ENCODE results near the gene CEP164. TPM values are rescaled to one million over a fixed set of nuclear protein-coding genes. Genes with fewer than 3 reads are reported as not detected.

Gene CEP164
- total and polyA plus RNA-seq, 10 of the 15 experiments (the other 5 are each of a cell fraction or from before 2014, with no cell fraction given), result 4.2 to 31.2 (median 20.2) TPM

DNA sequence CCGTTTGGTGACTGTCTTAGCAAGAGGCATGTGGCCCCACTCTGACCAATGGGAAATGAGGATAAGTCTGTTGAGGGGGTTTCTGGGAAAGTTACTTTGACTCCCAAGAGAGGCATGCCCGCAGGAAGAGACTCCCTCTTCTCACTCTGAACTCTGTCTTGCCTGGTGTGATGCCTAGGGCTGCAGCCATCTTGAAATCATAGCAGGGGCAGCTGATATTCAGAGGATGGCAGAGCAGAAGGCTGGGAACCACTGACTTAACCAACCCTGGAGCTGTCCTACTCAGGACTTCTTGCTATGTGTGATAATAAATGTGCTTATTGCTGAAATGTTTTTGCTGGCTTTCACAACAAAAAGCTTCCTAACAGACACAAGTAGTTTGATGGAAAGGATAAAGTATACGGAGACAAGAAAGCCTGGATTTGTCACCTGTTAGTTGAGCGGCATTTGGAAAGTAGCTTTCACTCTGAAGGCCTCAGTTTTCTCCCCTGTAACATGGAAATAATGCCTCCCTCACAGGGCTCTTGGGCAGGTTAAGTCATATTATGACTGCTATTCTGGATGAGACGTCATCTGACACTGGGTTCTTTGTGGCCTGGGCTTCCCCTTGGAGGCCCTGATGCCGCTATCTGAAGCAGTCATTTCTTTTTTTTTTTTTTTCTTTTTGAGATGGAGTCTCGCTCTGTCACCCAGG, 128.5 kb downstream of the CEP164 start (continued):
- TF ChIP-seq, protein P1, sequence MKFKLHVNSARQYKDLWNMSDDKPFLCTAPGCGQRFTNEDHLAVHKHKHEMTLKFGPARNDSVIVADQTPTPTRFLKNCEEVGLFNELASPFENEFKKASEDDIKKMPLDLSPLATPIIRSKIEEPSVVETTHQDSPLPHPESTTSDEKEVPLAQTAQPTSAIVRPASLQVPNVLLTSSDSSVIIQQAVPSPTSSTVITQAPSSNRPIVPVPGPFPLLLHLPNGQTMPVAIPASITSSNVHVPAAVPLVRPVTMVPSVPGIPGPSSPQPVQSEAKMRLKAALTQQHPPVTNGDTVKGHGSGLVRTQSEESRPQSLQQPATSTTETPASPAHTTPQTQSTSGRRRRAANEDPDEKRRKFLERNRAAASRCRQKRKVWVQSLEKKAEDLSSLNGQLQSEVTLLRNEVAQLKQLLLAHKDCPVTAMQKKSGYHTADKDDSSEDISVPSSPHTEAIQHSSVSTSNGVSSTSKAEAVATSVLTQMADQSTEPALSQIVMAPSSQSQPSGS (IDR thresholded peaks at IDR 0.05; ENCODE audit: low read length), result peak; percentile 78
- TF ChIP-seq, protein P2, sequence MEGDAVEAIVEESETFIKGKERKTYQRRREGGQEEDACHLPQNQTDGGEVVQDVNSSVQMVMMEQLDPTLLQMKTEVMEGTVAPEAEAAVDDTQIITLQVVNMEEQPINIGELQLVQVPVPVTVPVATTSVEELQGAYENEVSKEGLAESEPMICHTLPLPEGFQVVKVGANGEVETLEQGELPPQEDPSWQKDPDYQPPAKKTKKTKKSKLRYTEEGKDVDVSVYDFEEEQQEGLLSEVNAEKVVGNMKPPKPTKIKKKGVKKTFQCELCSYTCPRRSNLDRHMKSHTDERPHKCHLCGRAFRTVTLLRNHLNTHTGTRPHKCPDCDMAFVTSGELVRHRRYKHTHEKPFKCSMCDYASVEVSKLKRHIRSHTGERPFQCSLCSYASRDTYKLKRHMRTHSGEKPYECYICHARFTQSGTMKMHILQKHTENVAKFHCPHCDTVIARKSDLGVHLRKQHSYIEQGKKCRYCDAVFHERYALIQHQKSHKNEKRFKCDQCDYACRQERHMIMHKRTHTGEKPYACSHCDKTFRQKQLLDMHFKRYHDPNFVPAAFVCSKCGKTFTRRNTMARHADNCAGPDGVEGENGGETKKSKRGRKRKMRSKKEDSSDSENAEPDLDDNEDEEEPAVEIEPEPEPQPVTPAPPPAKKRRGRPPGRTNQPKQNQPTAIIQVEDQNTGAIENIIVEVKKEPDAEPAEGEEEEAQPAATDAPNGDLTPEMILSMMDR (IDR thresholded peaks at IDR 0.05 in 2 of 3, conservative IDR thresholded peaks at IDR 0.05 in 1 of 3; ENCODE audit: control insufficient read depth in 2 of 3, extremely low read depth in 1 of 3, insufficient read depth in 1 of 3, low read depth in 3 of 3, low read length in 3 of 3), result no peak
- TF ChIP-seq GATAD2B (conservative IDR thresholded peaks at IDR 0.05; ENCODE audit: low read depth), result 0 out of 2 replicates have a peak, but pooled peaks have one; percentile 16
- peak; percentile 49; the same call in 1 of the 2 replicates for TF ChIP-seq JUND (IDR thresholded peaks at IDR 0.05; ENCODE audit: low read depth, low read length)
- no peak for TF ChIP-seq RAD21 (IDR thresholded peaks at IDR 0.05; ENCODE audit: insufficient read depth, low read depth, low read length)
- TF ChIP-seq IKZF1 (conservative IDR thresholded peaks at IDR 0.05), result peak; percentile 32; the same call in 1 of the 2 replicates
- no peak for TF ChIP-seq NRF1 (conservative IDR thresholded peaks at IDR 0.05; ENCODE audit: low read depth, low read length)
- TF ChIP-seq, protein P3, sequence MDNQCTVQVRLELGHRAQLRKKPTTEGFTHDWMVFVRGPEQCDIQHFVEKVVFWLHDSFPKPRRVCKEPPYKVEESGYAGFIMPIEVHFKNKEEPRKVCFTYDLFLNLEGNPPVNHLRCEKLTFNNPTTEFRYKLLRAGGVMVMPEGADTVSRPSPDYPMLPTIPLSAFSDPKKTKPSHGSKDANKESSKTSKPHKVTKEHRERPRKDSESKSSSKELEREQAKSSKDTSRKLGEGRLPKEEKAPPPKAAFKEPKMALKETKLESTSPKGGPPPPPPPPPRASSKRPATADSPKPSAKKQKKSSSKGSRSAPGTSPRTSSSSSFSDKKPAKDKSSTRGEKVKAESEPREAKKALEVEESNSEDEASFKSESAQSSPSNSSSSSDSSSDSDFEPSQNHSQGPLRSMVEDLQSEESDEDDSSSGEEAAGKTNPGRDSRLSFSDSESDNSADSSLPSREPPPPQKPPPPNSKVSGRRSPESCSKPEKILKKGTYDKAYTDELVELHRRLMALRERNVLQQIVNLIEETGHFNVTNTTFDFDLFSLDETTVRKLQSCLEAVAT (IDR thresholded peaks at IDR 0.05), result no peak
- TF ChIP-seq MYC (IDR thresholded peaks at IDR 0.05; ENCODE audit: insufficient read depth, insufficient read length, insufficient replicate concordance, low read length, severe bottlenecking), result no peak
- no peak for TF ChIP-seq BACH1 (IDR thresholded peaks at IDR 0.05; ENCODE audit: borderline replicate concordance)
- TF ChIP-seq, protein P4, sequence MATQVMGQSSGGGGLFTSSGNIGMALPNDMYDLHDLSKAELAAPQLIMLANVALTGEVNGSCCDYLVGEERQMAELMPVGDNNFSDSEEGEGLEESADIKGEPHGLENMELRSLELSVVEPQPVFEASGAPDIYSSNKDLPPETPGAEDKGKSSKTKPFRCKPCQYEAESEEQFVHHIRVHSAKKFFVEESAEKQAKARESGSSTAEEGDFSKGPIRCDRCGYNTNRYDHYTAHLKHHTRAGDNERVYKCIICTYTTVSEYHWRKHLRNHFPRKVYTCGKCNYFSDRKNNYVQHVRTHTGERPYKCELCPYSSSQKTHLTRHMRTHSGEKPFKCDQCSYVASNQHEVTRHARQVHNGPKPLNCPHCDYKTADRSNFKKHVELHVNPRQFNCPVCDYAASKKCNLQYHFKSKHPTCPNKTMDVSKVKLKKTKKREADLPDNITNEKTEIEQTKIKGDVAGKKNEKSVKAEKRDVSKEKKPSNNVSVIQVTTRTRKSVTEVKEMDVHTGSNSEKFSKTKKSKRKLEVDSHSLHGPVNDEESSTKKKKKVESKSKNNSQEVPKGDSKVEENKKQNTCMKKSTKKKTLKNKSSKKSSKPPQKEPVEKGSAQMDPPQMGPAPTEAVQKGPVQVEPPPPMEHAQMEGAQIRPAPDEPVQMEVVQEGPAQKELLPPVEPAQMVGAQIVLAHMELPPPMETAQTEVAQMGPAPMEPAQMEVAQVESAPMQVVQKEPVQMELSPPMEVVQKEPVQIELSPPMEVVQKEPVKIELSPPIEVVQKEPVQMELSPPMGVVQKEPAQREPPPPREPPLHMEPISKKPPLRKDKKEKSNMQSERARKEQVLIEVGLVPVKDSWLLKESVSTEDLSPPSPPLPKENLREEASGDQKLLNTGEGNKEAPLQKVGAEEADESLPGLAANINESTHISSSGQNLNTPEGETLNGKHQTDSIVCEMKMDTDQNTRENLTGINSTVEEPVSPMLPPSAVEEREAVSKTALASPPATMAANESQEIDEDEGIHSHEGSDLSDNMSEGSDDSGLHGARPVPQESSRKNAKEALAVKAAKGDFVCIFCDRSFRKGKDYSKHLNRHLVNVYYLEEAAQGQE (IDR thresholded peaks at IDR 0.05; ENCODE audit: low read depth, low read length), result no peak
- TF ChIP-seq NR2F1 (conservative IDR thresholded peaks at IDR 0.05), result no peak
- TF ChIP-seq SMC3 (IDR thresholded peaks at IDR 0.05; ENCODE audit: borderline replicate concordance, low read length), result 0 out of 2 replicates have a peak, but pooled peaks have one; percentile 5
- TF ChIP-seq RUNX3 (IDR thresholded peaks at IDR 0.05; ENCODE audit: low read length), result peak; percentile 92
- TF ChIP-seq TAF1 (IDR thresholded peaks at IDR 0.05; ENCODE audit: borderline replicate concordance, low read depth, low read length), result no peak
- TF ChIP-seq NR2C2 (IDR thresholded peaks at IDR 0.05; ENCODE audit: borderline replicate concordance, control insufficient read depth, insufficient read length, low read depth), result no peak
- no peak for TF ChIP-seq CEBPB (IDR thresholded peaks at IDR 0.05; ENCODE audit: borderline replicate concordance in 1 of 2, low read depth in 2 of 2, low read length in 2 of 2)
- TF ChIP-seq NFIC (IDR thresholded peaks at IDR 0.05; ENCODE audit: low read depth, low read length), result peak; percentile 85; the same call in 1 of the 2 replicates
- no peak for TF ChIP-seq ESRRA (IDR thresholded peaks at IDR 0.05; ENCODE audit: low read length)
- peak; percentile 83 for TF ChIP-seq RELA (IDR thresholded peaks at IDR 0.05; ENCODE audit: borderline replicate concordance, partially characterized antibody)
- TF ChIP-seq SREBF2 (IDR thresholded peaks at IDR 0.05; ENCODE audit: low read length), result no peak
- TF ChIP-seq PAX8 (IDR thresholded peaks at IDR 0.05), result no peak

All from GM12878 (cell line).